Vein endothelial cell (primary cell): Measurements from ENCODE around the gene MSMO1. TPM values are rescaled to one million over a fixed set of nuclear protein-coding genes. Genes with fewer than 3 reads are reported as not detected.

ENCODE experiments used
- small RNA-seq: library from RNA; depleted of rRNA; stranded (forward); fragments of <200 nt; gene quantifications from one replicate; pipeline ENCODE3, GENCODE V24; 2012
- total RNA-seq: library from RNA; depleted of rRNA; stranded (reverse); fragments of >200 nt; gene quantifications from 2 replicates; pipeline ENCODE4 v1.2.3, GENCODE V29; 2012

The MSMO1 gene
- total RNA-seq = 49.6 and 127 TPM in 2 replicates

GRCh38 chr4:165327211-165328100 lies at the start of gene MSMO1:
TSS of gene MSMO1 (plus strand) at chr4:165327669. CDS start at chr4:165333371, 5,702 bp downstream.

GRCh38 chr4:165378745-165379677 lies 51.5 kb downstream of the MSMO1 start, which contains the start of gene CPE:
TSS of gene CPE (plus strand) at chr4:165379008. CDS start at chr4:165379222, 214 bp downstream.

Small RNAs within 50 kb of the gene (small RNA-seq; reads per million reads assigned to genes)
- not detected for gene MIR578

Other genes starting within 250 kb of the MSMO1 start
- 12.4 and 20.7 TPM in 2 replicates for gene TMEM192, start 214.8 kb upstream of the MSMO1 start, total RNA-seq
- gene KLHL2, start 120.1 kb upstream of the MSMO1 start, total RNA-seq = 20.1 and 20.9 TPM in 2 replicates
- 4.6 and 10.2 TPM in 2 replicates for gene CPE, start 51.3 kb downstream of the MSMO1 start, total RNA-seq